Measurements from ENCODE around the gene RNF38.
"Not testable (repeated sequence)": the region's sequence is repeated elsewhere in the genome, so short reads cannot be mapped to it uniquely, and the experiment has no call there.

DNA sequence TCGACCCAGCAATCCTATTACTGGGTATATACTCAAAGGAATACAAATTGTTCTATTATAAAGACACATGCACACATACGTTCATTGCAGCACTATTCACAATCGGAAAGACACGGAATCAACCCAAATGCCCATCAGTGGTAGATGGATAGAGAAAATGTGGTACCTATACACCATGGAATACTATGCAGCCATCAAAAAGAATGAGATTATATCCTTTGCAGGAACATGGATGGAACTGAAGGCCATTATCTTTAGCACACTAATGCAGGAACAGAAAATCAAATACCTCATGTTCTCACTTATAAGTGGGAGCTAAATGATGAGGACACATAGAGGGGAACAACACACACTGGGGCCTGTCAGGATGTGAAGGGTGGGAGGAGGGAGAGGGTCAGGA is 78.2 kb downstream of the RNF38 start:
- TF ChIP-seq POLR2AphosphoS5, POLR2A (IDR thresholded peaks at IDR 0.05; ENCODE audit: low read depth, low read length): not testable (repeated sequence)

Measured in GM12892 (cell line).